ENCODE measurements around the gene HPCAL1.

The HPCAL1 gene

DNA sequence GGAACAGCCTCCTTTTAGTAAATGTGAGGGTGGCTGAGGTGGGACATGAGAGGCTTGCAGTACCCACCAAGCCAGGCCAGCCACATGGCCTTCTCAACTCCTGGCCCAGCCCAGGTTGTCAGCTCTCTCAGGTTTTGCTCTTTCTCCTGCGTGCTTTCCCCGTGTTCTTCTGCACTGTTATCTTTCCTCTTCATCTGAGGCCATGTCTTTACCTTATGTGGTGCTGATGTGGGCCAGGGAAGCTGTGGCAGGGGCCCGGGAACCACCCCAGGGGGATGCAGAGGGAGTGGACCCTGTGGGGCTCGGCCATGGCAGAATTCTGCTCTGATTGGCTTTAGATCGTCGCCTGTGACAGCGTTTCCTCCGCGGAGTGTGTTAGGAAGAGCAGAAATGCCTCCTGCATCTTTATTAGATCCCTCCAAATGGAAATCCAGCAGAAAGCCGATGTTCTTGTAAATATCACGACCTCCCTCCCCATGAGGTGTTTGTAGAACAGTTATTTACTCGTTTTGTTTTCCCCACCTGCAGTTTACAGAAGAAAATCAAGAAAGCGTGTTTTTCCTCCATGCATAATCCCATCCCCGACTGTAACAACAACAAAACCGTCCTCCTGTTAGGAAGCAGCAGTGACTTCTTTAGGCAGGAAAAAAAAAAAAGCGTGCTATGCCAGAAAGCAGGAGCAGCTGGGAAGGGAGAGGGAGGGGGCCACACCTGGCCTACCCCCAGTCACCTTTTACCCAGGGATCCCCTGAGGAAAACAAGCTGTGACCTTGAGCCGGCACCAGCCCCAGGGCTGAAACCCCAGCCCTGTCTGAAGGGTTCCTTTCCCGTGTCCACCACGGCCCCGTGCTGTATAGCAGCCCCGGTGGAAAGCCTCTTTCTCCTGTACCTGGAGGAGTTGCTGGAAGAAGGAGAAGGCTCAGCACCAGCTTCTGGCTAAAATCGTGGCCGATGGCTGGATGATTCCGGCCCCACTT lies 54.8 kb downstream of the HPCAL1 start:
- H3K9me3 ChIP-seq (ENCODE audit: insufficient read depth, low read length) = no peaks in the 10 kb centered on the region
- H3K4me3 ChIP-seq (ENCODE audit: insufficient read depth, low read length, poor library complexity, severe bottlenecking) = no peak overlapping the region
- H3K27ac ChIP-seq (ENCODE audit: low read depth, low read length) = no peak overlapping the region
- no peaks in the 10 kb centered on the region for H3K27me3 ChIP-seq (ENCODE audit: low read length)
- TF ChIP-seq EZH2phosphoT487 (conservative IDR thresholded peaks at IDR 0.05; ENCODE audit: low read length) = no peak
- TF ChIP-seq, protein P1, sequence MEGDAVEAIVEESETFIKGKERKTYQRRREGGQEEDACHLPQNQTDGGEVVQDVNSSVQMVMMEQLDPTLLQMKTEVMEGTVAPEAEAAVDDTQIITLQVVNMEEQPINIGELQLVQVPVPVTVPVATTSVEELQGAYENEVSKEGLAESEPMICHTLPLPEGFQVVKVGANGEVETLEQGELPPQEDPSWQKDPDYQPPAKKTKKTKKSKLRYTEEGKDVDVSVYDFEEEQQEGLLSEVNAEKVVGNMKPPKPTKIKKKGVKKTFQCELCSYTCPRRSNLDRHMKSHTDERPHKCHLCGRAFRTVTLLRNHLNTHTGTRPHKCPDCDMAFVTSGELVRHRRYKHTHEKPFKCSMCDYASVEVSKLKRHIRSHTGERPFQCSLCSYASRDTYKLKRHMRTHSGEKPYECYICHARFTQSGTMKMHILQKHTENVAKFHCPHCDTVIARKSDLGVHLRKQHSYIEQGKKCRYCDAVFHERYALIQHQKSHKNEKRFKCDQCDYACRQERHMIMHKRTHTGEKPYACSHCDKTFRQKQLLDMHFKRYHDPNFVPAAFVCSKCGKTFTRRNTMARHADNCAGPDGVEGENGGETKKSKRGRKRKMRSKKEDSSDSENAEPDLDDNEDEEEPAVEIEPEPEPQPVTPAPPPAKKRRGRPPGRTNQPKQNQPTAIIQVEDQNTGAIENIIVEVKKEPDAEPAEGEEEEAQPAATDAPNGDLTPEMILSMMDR (IDR thresholded peaks at IDR 0.05; ENCODE audit: insufficient read depth, low read length, poor library complexity, severe bottlenecking) = no peak
- H3F3A ChIP-seq (ENCODE audit: insufficient read depth) = no peaks in the 10 kb centered on the region
- H3K9ac ChIP-seq (ENCODE audit: low read length) = no peak overlapping the region
- H3K9me2 ChIP-seq (replicated peaks; ENCODE audit: insufficient read depth, low read length) = no peaks in the 10 kb centered on the region
- no peak overlapping the region for H2AFZ ChIP-seq (ENCODE audit: low read depth, low read length, severe bottlenecking)
- no peaks in the 10 kb centered on the region for H3K36me3 ChIP-seq (ENCODE audit: low read length)
- no peaks in the 10 kb centered on the region for H3K79me2 ChIP-seq (ENCODE audit: insufficient read depth, low read length)
- no peak overlapping the region for H3K4me2 ChIP-seq (ENCODE audit: low read depth, low read length, poor library complexity, severe bottlenecking)
- no peaks in the 10 kb centered on the region for H4K20me1 ChIP-seq (ENCODE audit: low read depth, low read length)

- no peak overlapping the region for H3K4me2 ChIP-seq (ENCODE audit: low read depth, low read length, poor library complexity, severe bottlenecking)
- no peaks in the 10 kb centered on the region for H3K27me3 ChIP-seq (ENCODE audit: low read length)
Observed at GRCh38 chr2:10359246-10359645, 56.5 kb downstream of the HPCAL1 start.

GRCh38 chr2:10359731-10360329 lies 57.1 kb downstream of the HPCAL1 start:
- no peak overlapping the region for H3K4me3 ChIP-seq (ENCODE audit: insufficient read depth, low read length, poor library complexity, severe bottlenecking)
- H3K36me3 ChIP-seq (ENCODE audit: low read length) = no peaks in the 10 kb centered on the region
- H3K4me2 ChIP-seq (ENCODE audit: low read depth, low read length, poor library complexity, severe bottlenecking) = no peak overlapping the region
- no peaks in the 10 kb centered on the region for H3F3A ChIP-seq (ENCODE audit: insufficient read depth)
- H3K27me3 ChIP-seq (ENCODE audit: low read length) = no peaks in the 10 kb centered on the region
- TF ChIP-seq EZH2phosphoT487 (conservative IDR thresholded peaks at IDR 0.05; ENCODE audit: low read length) = no peak
- TF ChIP-seq, protein P1 (IDR thresholded peaks at IDR 0.05; ENCODE audit: insufficient read depth, low read length, poor library complexity, severe bottlenecking) = no peak
- H3K9me3 ChIP-seq (ENCODE audit: insufficient read depth, low read length) = no peaks in the 10 kb centered on the region
- H3K9me2 ChIP-seq (replicated peaks; ENCODE audit: insufficient read depth, low read length) = no peaks in the 10 kb centered on the region
- H3K27ac ChIP-seq (ENCODE audit: low read depth, low read length) = no peak overlapping the region
- no peaks in the 10 kb centered on the region for H3K79me2 ChIP-seq (ENCODE audit: insufficient read depth, low read length)
- H2AFZ ChIP-seq (ENCODE audit: low read depth, low read length, severe bottlenecking) = no peak overlapping the region
- H3K9ac ChIP-seq (ENCODE audit: low read length) = no peak overlapping the region
- no peaks in the 10 kb centered on the region for H4K20me1 ChIP-seq (ENCODE audit: low read depth, low read length)

More at GRCh38 chr2:10359246-10359645, 56.5 kb downstream of the HPCAL1 start:
- no peaks in the 10 kb centered on the region for H3K36me3 ChIP-seq (ENCODE audit: low read length)
- H3K9me2 ChIP-seq (replicated peaks; ENCODE audit: insufficient read depth, low read length) = no peaks in the 10 kb centered on the region
- no peak overlapping the region for H2AFZ ChIP-seq (ENCODE audit: low read depth, low read length, severe bottlenecking)
- no peaks in the 10 kb centered on the region for H3F3A ChIP-seq (ENCODE audit: insufficient read depth)
- TF ChIP-seq EZH2phosphoT487 (conservative IDR thresholded peaks at IDR 0.05; ENCODE audit: low read length) = no peak
- TF ChIP-seq, protein P1 (IDR thresholded peaks at IDR 0.05; ENCODE audit: insufficient read depth, low read length, poor library complexity, severe bottlenecking) = no peak
- H3K9me3 ChIP-seq (ENCODE audit: insufficient read depth, low read length) = no peaks in the 10 kb centered on the region
- no peak overlapping the region for H3K27ac ChIP-seq (ENCODE audit: low read depth, low read length)
- H3K79me2 ChIP-seq (ENCODE audit: insufficient read depth, low read length) = no peaks in the 10 kb centered on the region
- H3K4me3 ChIP-seq (ENCODE audit: insufficient read depth, low read length, poor library complexity, severe bottlenecking) = no peak overlapping the region
- H3K9ac ChIP-seq (ENCODE audit: low read length) = no peak overlapping the region
- H4K20me1 ChIP-seq (ENCODE audit: low read depth, low read length) = no peaks in the 10 kb centered on the region

Measured in SU-DHL-6 (cell line).